Breast epithelium (tissue), 4 donors: ENCODE data around the gene PRKRIP1. TPM values are rescaled to one million over a fixed set of nuclear protein-coding genes. Genes with fewer than 3 reads are reported as not detected.
"Not testable (repeated sequence)": the region's sequence is repeated elsewhere in the genome, so short reads cannot be mapped to it uniquely, and the experiment has no call there.

Source experiments
- DNase-seq, 2 donors: peaks; one replicate each; pipeline ENCODE4 v3.0.0-alpha.2; 2019; ENCODE audit warnings: low spot score in 2 of 2
- H3K27ac ChIP-seq, 2 donors: fragments of 200-600 bp; sonication (generic) in 1 of 2; one replicate each; pipeline ENCODE4 v1.5.1; 2016 to 2019; ENCODE audit warnings: mild to moderate bottlenecking in 1 of 2
- H3K27me3 ChIP-seq, 2 donors: fragments of 200-600 bp; sonication (generic) in 1 of 2; one replicate each; pipeline versions ENCODE4 v1.5.1 to v1.6.0; 2017 to 2019; ENCODE audit warnings: control low read depth in 1 of 2, mild to moderate bottlenecking in 1 of 2
- H3K36me3 ChIP-seq: fragments of 200-600 bp; one replicate; pipeline ENCODE4 v1.5.1; 2019
- H3K4me1 ChIP-seq, 2 donors: fragments of 200-600 bp; sonication (generic); one replicate each; pipeline ENCODE4 v1.5.1; 2016 to 2019; ENCODE audit warnings: control low read depth in 1 of 2
- H3K4me3 ChIP-seq, 3 donors: fragments of 200-600 bp; sonication (generic); 1 replicate in 2 of 3; 2 replicates in 1 of 3; pipeline ENCODE4 v1.5.1; 2016 to 2019; ENCODE audit warnings: mild to moderate bottlenecking in 3 of 3, moderate library complexity in 2 of 3
- H3K9me3 ChIP-seq, 2 donors: fragments of 200-600 bp; sonication (generic) in 1 of 2; one replicate each; pipeline ENCODE4 v1.5.1; 2016 to 2019; ENCODE audit warnings: control low read depth in 1 of 2
- CTCF ChIP-seq, 3 donors: fragments of 450-650 bp; IDR thresholded peaks; one replicate each; pipeline ENCODE4 v1.5.1; 2016 to 2017; ENCODE audit warnings: antibody characterized with exemption in 3 of 3, mild to moderate bottlenecking in 3 of 3, moderate library complexity in 3 of 3
- POLR2A ChIP-seq: fragments of 450-650 bp; IDR thresholded peaks from one replicate; pipeline ENCODE4 v1.6.1; 2016; ENCODE audit warnings: antibody characterized with exemption, mild to moderate bottlenecking, moderate library complexity
- POLR2AphosphoS5 ChIP-seq, 3 donors: sonication (generic); formaldehyde crosslinking; IDR thresholded peaks; one replicate each; pipeline ENCODE4 v1.6.1; 2017; ENCODE audit warnings: antibody characterized with exemption in 3 of 3
- intact Hi-C: fragments of 100-400 bp; cut with DNase I; formaldehyde crosslinking; loops from one replicate; pipeline ENCODE4 v1.15.1; 2023; ENCODE audit warnings: low total_unique reads
- total RNA-seq, 3 donors: library from RNA; depleted of rRNA; stranded (reverse); fragments of >200 nt; gene quantifications; one replicate each; pipeline ENCODE4 v1.1.0, GENCODE V29; 2016

The PRKRIP1 gene
- total RNA-seq, 3 donors from 2014 or later, result 17.3 to 30.5 (median 29.7) TPM

- intact Hi-C loops, result no loop called here
- Histone ChIP-seq H3K4me1 (no peaks in the 10 kb centered on the region), H3K27ac (no peak overlapping the region), H3K27me3 (no peaks in the 10 kb centered on the region), H3K9me3 (no peaks in the 10 kb centered on the region), H3K36me3 (no peaks in the 10 kb centered on the region), H3K4me3 (no peak overlapping the region)
- TF ChIP-seq POLR2A (no peak), CTCF (IDR thresholded peaks at IDR 0.05) (no peak), POLR2AphosphoS5 (IDR thresholded peaks at IDR 0.05) (no peak)
- DNase-seq, result no peak
Observed at GRCh38 chr7:102398543-102398942, 2.4 kb downstream of the PRKRIP1 start.

- TF ChIP-seq CTCF (IDR thresholded peaks at IDR 0.05), result no peak
- no peak for TF ChIP-seq POLR2AphosphoS5 (IDR thresholded peaks at IDR 0.05)
- no peak for TF ChIP-seq POLR2A
- Histone ChIP-seq H3K4me3 (no peak overlapping the region), H3K27ac (no peak overlapping the region), H3K4me1 (no peaks in the 10 kb centered on the region), H3K9me3 (no peaks in the 10 kb centered on the region), H3K27me3 (no peaks in the 10 kb centered on the region), H3K36me3 (no peaks in the 10 kb centered on the region)
- intact Hi-C loops, result no loop called here
- DNase-seq, result no peak
Observed at GRCh38 chr7:102400360-102400759, 4.2 kb downstream of the PRKRIP1 start.

GRCh38 chr7:102403563-102403962 is 7.4 kb downstream of the PRKRIP1 start:
- peaks cover 7% of the 10 kb centered on the region for H3K36me3 ChIP-seq
- intact Hi-C loops, result no loop called here
- no peak overlapping the region for H3K4me3 ChIP-seq
- no peaks in the 10 kb centered on the region for H3K4me1 ChIP-seq
- H3K27ac ChIP-seq, result no peak overlapping the region
- H3K27me3 ChIP-seq, result no peaks in the 10 kb centered on the region
- no peak for DNase-seq
- no peaks in the 10 kb centered on the region for H3K9me3 ChIP-seq
- no peak for TF ChIP-seq POLR2AphosphoS5 (IDR thresholded peaks at IDR 0.05)
- no peak for TF ChIP-seq POLR2A
- TF ChIP-seq CTCF (IDR thresholded peaks at IDR 0.05), result no peak

DNA sequence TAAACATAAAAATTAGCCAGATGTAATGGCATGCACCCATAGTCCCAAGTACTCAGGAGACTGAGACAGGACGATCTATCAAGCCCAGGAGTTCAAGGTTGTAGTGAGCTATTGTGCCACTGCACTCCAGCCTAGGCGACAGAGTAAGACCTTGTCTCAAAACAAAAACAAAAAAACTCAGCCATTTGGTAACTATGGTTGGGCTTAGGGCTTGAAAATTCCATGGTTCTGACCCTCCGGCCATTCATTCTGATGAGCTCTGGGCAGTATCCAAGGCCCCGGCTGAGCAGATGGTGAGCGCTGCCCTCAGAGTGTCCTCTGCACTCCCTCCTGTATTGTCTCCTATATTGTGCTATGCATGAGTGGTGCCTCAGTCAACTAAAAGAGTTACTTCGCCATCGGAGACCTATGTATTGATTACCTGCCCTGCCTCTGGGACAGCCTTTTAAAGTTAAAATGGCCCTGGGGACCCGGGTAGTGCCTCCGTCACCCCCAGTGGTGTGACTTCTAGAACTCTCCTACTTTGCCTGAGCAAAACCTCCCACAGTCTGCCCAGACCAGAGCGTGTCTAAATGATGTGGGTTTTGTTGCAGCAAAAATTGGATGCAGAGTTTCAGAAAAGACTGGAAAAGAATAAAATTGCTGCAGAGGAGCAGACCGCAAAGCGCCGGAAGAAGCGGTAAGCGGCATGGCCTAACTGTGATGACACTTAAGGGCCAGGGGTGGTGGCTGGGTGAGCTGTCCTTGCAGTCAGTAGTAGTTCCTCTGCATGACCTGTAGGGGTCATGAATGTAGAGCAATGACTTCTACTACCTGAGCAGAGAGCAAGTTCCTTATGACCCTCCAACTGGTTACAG is 8.1 kb downstream of the PRKRIP1 start:
- Histone ChIP-seq H3K4me1 (no peaks in the 10 kb centered on the region), H3K36me3 (peaks cover 7% of the 10 kb centered on the region), H3K4me3 (no peak overlapping the region), H3K9me3 (no peaks in the 10 kb centered on the region), H3K27me3 (no peaks in the 10 kb centered on the region), H3K27ac (no peak overlapping the region)
- intact Hi-C loops, result no loop called here
- DNase-seq, result no peak
- TF ChIP-seq CTCF (IDR thresholded peaks at IDR 0.05), result peak; percentile 44 to 46 (median 45)
- TF ChIP-seq POLR2AphosphoS5 (IDR thresholded peaks at IDR 0.05), result no peak

GRCh38 chr7:102404862-102405188 is 8.7 kb downstream of the PRKRIP1 start:
- H3K9me3 ChIP-seq, H3K36me3 ChIP-seq, H3K4me1 ChIP-seq, intact Hi-C loops, DNase-seq, H3K27me3 ChIP-seq, H3K27ac ChIP-seq, H3K4me3 ChIP-seq: not testable (repeated sequence)
